HEK293T (cell line): ENCODE data around the gene EYS.

ENCODE experiments used
- CTCF ChIA-PET: fragments of 350-600 bp; formaldehyde crosslinking; extraction: SDS; loops from one replicate; lab custom pipeline; 2021; ENCODE audit warnings: antibody characterized with exemption, inconsistent platforms; lab: Yijun Ruan, JAX
- POLR2A ChIA-PET: fragments of 350-600 bp; formaldehyde crosslinking; extraction: SDS; loops from one replicate; lab custom pipeline; 2020; ENCODE audit warnings: antibody characterized with exemption, inconsistent platforms; lab: Yijun Ruan, JAX
- DNase-seq: peaks from one replicate; pipeline ENCODE4 v3.0.0; 2012; ENCODE audit warnings: mixed read lengths; ENCODE audit errors: extremely low spot score
- ARNT ChIP-seq: fragments of 450-650 bp; IDR thresholded peaks from 2 replicates; pipeline ENCODE4 v1.6.1; 2017; ENCODE audit warnings: mild to moderate bottlenecking
- BHLHE40 ChIP-seq: fragments of 450-650 bp; IDR thresholded peaks from 2 replicates; pipeline ENCODE4 v1.6.1; 2016; ENCODE audit warnings: mild to moderate bottlenecking, moderate library complexity, borderline replicate concordance
- CTBP1 ChIP-seq: fragments of 450-650 bp; IDR thresholded peaks from 2 replicates; pipeline ENCODE4 v1.6.1; 2016; ENCODE audit warnings: borderline replicate concordance
- ELF4 ChIP-seq: fragments of 450-650 bp; IDR thresholded peaks from 2 replicates; pipeline ENCODE4 v1.6.1; 2017; ENCODE audit warnings: antibody characterized with exemption
- FOXA1 ChIP-seq: fragments of 450-650 bp; IDR thresholded peaks from 2 replicates; pipeline ENCODE4 v1.6.1; 2016; ENCODE audit warnings: mild to moderate bottlenecking
- FOXK2 ChIP-seq: fragments of 450-650 bp; IDR thresholded peaks from 2 replicates; pipeline ENCODE4 v1.6.1; 2016; ENCODE audit warnings: mild to moderate bottlenecking
- FOXM1 ChIP-seq: fragments of 450-650 bp; IDR thresholded peaks from 2 replicates; pipeline ENCODE4 v1.6.1; 2017; ENCODE audit warnings: mild to moderate bottlenecking, borderline replicate concordance
- HDGF ChIP-seq: fragments of 450-650 bp; IDR thresholded peaks from 2 replicates; pipeline ENCODE4 v1.6.1; 2017; ENCODE audit warnings: antibody characterized with exemption, borderline replicate concordance
- L3MBTL2 ChIP-seq: fragments of 450-650 bp; conservative IDR thresholded peaks from 2 replicates; pipeline ENCODE4 v1.6.1; 2016; ENCODE audit warnings: mild to moderate bottlenecking
- LEF1 ChIP-seq: fragments of 450-650 bp; IDR thresholded peaks from 2 replicates; pipeline ENCODE4 v1.6.1; 2017; ENCODE audit warnings: mild to moderate bottlenecking, borderline replicate concordance
- NFRKB ChIP-seq: fragments of 450-650 bp; IDR thresholded peaks from 2 replicates; pipeline ENCODE4 v1.6.1; 2016; ENCODE audit warnings: mild to moderate bottlenecking, moderate library complexity
- SP1 ChIP-seq: fragments of 450-650 bp; IDR thresholded peaks from 2 replicates; pipeline ENCODE4 v1.6.1; 2017
- SUZ12 ChIP-seq: fragments of 450-650 bp; IDR thresholded peaks from 2 replicates; pipeline ENCODE4 v1.6.1; 2016; ENCODE audit warnings: mild to moderate bottlenecking
- TARDBP ChIP-seq: fragments of 450-650 bp; IDR thresholded peaks from 2 replicates; pipeline ENCODE4 v1.6.1; 2016
- ZNF384 ChIP-seq: fragments of 450-650 bp; IDR thresholded peaks from 2 replicates; pipeline ENCODE4 v1.6.1; 2016
- TF ChIP-seq, protein P1 (sequence below): fragments of 450-650 bp; IDR thresholded peaks from 2 replicates; pipeline ENCODE4 v1.6.1; 2016

EYS gene

DNA sequence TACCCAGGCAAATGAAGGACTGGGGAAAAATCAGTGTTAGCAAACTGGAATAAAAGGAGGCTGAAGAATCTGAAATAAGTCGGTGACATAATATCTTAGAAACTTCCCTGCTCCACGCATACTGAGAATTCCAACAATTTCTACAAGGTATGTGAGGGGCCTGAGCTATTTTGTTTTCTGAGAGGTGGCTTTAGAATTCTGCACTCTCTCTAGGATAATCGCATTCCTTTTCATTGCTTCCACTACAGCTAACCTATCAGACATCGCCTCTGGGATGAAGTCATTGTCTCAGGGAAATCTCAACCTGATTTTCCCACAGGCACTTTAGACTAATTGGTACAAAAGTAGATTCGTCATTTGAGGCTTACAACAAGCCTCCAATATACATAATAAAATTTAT is 1330.6 kb downstream of the EYS start:
- ChIA-PET POLR2A (no interaction called here), CTCF (no interaction called here)
- DNase-seq = no peak
- TF ChIP-seq ZNF384 (no peak), BHLHE40 (no peak), LEF1 (no peak), HDGF (no peak), FOXK2 (no peak), FOXM1 (no peak), SUZ12 (no peak), NFRKB (no peak), TARDBP (no peak), ARNT (no peak), CTBP1 (no peak), SP1 (no peak), L3MBTL2 (no peak)
- TF ChIP-seq, protein P1, sequence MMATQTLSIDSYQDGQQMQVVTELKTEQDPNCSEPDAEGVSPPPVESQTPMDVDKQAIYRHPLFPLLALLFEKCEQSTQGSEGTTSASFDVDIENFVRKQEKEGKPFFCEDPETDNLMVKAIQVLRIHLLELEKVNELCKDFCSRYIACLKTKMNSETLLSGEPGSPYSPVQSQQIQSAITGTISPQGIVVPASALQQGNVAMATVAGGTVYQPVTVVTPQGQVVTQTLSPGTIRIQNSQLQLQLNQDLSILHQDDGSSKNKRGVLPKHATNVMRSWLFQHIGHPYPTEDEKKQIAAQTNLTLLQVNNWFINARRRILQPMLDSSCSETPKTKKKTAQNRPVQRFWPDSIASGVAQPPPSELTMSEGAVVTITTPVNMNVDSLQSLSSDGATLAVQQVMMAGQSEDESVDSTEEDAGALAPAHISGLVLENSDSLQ = no peak

DNA sequence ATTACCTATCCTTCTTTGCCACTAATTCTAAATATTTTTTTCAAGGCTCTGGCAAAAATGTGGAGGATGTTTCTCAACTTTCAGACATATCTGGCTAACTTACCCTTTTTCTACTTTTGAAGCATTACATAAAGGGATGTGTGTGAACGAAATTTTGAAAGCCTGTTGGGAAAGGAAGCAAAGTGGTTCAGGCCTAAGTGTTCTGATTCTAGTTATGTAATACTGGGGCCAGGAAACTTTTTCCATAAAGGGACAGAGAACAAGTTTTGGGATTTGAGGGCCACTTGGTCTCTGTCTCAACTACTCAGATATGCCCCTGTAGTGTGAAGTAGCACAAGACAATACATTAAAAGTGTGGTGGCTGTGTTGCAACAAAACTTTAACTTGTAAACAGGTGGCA is 1349.6 kb downstream of the EYS start:
- POLR2A ChIA-PET = no interaction called here

DNA sequence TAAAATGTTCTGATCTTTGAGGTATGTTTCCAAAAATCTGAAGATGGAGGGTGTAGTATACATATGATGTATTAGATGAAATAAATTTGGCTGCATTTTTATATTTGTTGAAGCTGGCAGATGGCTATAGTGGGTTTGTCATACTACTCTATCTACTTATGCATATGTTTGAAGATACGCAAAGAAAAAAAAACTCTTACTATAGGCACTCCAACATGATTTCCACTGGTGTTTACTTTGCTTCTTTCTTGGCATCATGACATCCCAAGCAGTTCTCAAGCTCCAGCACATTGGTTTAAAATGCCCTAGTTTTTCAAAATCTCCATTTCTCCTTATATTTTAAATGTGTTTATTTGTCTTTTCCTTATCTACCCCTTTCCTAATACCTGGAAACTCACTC is 1359.6 kb downstream of the EYS start:
- ChIA-PET CTCF (no interaction called here), POLR2A (no interaction called here)
- no peak for DNase-seq
- no peak for TF ChIP-seq NFRKB
- no peak for TF ChIP-seq SP1
- TF ChIP-seq LEF1 = no peak
- no peak for TF ChIP-seq CTBP1
- no peak for TF ChIP-seq FOXK2
- TF ChIP-seq SUZ12 = no peak
- no peak for TF ChIP-seq TARDBP
- no peak for TF ChIP-seq BHLHE40
- TF ChIP-seq HDGF = no peak
- TF ChIP-seq FOXM1 = no peak
- TF ChIP-seq L3MBTL2 = no peak
- TF ChIP-seq, protein P1 = no peak
- no peak for TF ChIP-seq FOXA1
- no peak for TF ChIP-seq ZNF384
- TF ChIP-seq ELF4 = no peak
- TF ChIP-seq ARNT = no peak

More for the DNA sequence above, 1349.6 kb downstream of the EYS start:
- DNase-seq = no peak
- TF ChIP-seq FOXA1 = no peak
- TF ChIP-seq SP1 = no peak
- TF ChIP-seq HDGF = no peak
- no peak for TF ChIP-seq SUZ12
- TF ChIP-seq ELF4 = no peak
- TF ChIP-seq LEF1 = no peak
- TF ChIP-seq NFRKB = no peak
- TF ChIP-seq BHLHE40 = no peak
- no peak for TF ChIP-seq FOXK2
- no peak for TF ChIP-seq CTBP1
- no peak for TF ChIP-seq ZNF384
- TF ChIP-seq TARDBP = no peak
- no peak for TF ChIP-seq ARNT
- TF ChIP-seq FOXM1 = no peak
- no peak for TF ChIP-seq L3MBTL2
- CTCF ChIA-PET = no interaction called here

DNA sequence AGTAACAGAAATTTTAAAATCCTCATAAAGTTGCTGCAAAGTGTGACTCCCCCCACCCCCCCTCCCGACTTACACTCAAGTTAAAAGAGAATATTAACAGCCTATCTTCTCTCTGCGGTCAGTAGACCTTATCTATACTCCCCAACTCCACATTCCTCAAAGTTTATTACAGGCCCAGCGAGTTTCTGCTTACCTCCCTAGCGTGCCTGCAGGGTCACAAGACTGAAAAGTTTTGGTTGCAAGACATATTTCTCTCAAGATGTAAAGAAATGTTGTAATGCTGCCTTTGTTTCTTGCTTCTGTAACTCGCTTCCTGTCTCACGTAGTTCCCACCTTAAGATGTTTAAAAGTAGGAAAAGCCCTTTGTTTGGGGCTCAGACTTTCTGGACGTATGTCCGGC is 1371.8 kb downstream of the EYS start:
- CTCF ChIA-PET = interaction anchor here (0.7 kb wide), 1 partner anchor 333 kb away, joined by 3 read pairs; no protein-coding TSS in a partner anchor
- TF ChIP-seq CTBP1 (no peak), FOXM1 (no peak)
- no peak for DNase-seq
- POLR2A ChIA-PET = no interaction called here

DNA sequence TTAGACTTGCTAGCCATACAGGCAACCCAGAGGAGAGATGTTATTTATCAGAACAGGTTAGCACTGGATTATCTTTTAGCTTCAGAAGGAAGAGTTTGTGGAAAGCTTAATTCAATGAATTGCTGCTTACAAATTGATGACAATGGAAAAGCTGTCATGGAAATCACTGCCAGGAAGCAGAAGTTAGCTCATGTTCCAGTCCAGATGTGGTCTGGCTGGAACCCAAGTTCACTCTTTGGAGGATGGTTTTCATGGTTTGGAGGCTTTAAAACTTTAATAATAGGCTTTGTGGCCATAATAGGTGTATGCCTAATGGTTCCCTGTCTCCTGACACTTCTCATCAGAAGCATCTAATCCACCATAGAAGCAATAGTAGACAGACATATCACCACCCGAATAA is 1372.4 kb downstream of the EYS start:
- TF ChIP-seq, protein P1 = no peak
- TF ChIP-seq NFRKB (no peak), BHLHE40 (no peak), ARNT (no peak), ZNF384 (no peak), HDGF (no peak), FOXA1 (no peak), FOXM1 (no peak), SP1 (no peak), ELF4 (no peak), TARDBP (no peak), CTBP1 (no peak), L3MBTL2 (no peak), LEF1 (no peak), FOXK2 (no peak), SUZ12 (no peak)
- no peak for DNase-seq
- POLR2A ChIA-PET = no interaction called here
- CTCF ChIA-PET = no interaction called here

DNA sequence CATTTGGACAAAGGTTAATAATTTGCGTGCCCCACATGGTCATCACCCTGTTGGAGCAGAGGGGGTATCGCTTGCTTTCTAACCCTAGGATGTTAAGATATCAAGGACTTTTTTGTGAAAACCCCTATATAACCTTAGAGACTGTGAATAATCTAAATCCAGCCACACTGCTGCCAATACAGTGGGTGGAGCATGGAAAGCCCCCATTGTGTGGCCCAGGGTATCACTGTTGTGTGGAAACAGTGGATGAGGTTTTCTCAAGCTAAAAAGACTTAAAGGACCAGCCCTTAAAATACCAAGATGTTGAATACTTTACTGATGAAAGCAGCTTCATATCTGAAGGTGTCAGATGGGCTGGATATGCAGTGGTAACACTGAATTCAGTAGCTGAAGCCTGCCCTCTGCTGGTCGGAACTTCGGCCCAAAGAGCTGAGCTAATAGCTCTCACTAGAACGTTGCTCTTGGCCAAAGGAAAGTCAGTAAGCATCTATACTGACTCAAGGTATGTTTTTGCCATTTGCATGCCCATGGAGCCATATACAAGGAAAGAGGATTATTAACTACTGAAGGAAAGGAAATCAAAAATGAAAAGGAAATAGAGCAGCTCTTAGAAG is 1376.2 kb downstream of the EYS start:
- POLR2A ChIA-PET = no interaction called here
- no peak for TF ChIP-seq BHLHE40
- TF ChIP-seq, protein P1 = no peak
- TF ChIP-seq CTBP1 = no peak
- TF ChIP-seq ZNF384 = no peak
- CTCF ChIA-PET = interaction anchor here (0.6 to 4.3 kb wide), 7 partner anchors 11 to 406 kb away, joined by 3 to 29 read pairs (median 3); no protein-coding TSS in a partner anchor
- DNase-seq = peak; percentile 21
